Peyer's patch (tissue), 4 donors: Measurements from ENCODE around the gene VWA1.

Experiments used
- CTCF ChIP-seq, 6 experiments: fragments of 450-650 bp in 4 of 6; fragments of 200-600 bp in 2 of 6; sonication (generic) in 1 of 6; IDR thresholded peaks; one replicate each; pipeline ENCODE4 v1.5.1; 2017 to 2019; ENCODE audit warnings: antibody characterized with exemption in 6 of 6, mild to moderate bottlenecking in 3 of 6, moderate library complexity in 1 of 6
- POLR2A ChIP-seq, 2 donors: fragments of 450-650 bp; IDR thresholded peaks; one replicate each; pipeline ENCODE4 v1.5.1; 2017; ENCODE audit warnings: antibody characterized with exemption in 2 of 2, mild to moderate bottlenecking in 2 of 2, moderate library complexity in 2 of 2

GRCh38 chr1:1438531-1439381, 3.3 kb downstream of the VWA1 start:
- TF ChIP-seq POLR2A (IDR thresholded peaks at IDR 0.05), result no peak
- no peak for TF ChIP-seq CTCF (IDR thresholded peaks at IDR 0.05)
